ENCODE data around the gene TRIM52. TPM values are rescaled to one million over a fixed set of nuclear protein-coding genes. Genes with fewer than 3 reads are reported as not detected.
A peak's percentile ranks its signal among the peaks of the same experiment; 100 is the strongest.

TRIM52 gene
- total and polyA plus RNA-seq, 9 of the 15 experiments (the other 6 are each of a cell fraction or from before 2014, with no cell fraction given) = 3.3 to 21.9 (median 13.5) TPM

DNA sequence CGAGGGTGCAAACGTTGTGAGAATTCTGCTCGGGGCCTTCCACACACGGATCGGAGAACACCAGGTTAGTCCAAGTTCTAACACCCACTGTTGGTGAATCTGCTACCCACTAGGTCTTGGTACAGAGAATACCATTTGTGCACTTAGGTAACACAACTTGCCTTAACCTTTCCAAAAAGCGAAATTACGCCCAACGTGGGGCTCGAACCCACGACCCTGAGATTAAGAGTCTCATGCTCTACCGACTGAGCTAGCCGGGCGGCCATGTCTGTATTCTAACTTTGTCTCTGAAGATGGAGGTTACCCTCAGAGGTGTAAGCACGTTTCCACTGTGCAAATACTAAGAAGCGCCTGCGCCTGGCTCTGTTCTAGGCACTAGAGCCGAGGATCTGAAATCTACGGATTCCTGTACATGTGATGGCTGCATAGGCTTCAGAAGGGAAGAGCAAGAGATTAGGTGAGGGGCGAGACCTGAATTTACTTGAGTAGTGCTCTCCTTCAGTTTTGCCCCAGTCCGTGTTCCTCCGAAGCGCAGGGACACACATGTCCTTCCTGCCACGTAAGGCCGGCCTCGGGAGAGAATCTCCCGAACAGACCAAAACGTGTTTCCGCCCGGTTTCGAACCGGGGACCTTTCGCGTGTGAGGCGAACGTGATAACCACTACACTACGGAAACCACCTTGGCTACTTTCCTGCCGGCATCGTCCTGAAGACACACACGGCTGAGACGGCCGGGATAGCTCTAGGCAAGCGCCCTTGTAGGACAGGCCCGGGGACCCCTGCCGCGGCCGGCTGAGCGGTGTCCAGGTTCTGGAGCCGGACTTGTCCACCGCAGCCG is 38.9 kb downstream of the TRIM52 start (continued):
- TF ChIP-seq, protein P1, sequence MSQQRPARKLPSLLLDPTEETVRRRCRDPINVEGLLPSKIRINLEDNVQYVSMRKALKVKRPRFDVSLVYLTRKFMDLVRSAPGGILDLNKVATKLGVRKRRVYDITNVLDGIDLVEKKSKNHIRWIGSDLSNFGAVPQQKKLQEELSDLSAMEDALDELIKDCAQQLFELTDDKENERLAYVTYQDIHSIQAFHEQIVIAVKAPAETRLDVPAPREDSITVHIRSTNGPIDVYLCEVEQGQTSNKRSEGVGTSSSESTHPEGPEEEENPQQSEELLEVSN (IDR thresholded peaks at IDR 0.05; ENCODE audit: borderline replicate concordance in 1 of 2, extremely low read depth in 1 of 2, insufficient read depth in 1 of 2, insufficient read length in 1 of 2, low read depth in 1 of 2, low read length in 1 of 2, poor library complexity in 1 of 2, severe bottlenecking in 1 of 2) = peak in 1 of 2 experiments; percentile 36
- TF ChIP-seq HNRNPUL1 (IDR thresholded peaks at IDR 0.05; ENCODE audit: low read length) = 0 out of 2 replicates have a peak, but pooled peaks have one; percentile 67
- TF ChIP-seq HDAC1 (IDR thresholded peaks at IDR 0.05) = peak; percentile 58 to 85; a peak in 3 of 4 replicates
- TF ChIP-seq MAFG (tag; conservative IDR thresholded peaks at IDR 0.05) = no peak
- no peak for TF ChIP-seq MECOM (CRISPR knock-in tag; IDR thresholded peaks at IDR 0.05)
- TF ChIP-seq L3MBTL2 (IDR thresholded peaks at IDR 0.05) = peak; percentile 88; the same call in 1 of the 2 replicates
- TF ChIP-seq, protein P2, sequence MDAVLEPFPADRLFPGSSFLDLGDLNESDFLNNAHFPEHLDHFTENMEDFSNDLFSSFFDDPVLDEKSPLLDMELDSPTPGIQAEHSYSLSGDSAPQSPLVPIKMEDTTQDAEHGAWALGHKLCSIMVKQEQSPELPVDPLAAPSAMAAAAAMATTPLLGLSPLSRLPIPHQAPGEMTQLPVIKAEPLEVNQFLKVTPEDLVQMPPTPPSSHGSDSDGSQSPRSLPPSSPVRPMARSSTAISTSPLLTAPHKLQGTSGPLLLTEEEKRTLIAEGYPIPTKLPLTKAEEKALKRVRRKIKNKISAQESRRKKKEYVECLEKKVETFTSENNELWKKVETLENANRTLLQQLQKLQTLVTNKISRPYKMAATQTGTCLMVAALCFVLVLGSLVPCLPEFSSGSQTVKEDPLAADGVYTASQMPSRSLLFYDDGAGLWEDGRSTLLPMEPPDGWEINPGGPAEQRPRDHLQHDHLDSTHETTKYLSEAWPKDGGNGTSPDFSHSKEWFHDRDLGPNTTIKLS (IDR thresholded peaks at IDR 0.05; ENCODE audit: borderline replicate concordance, low read depth) = peak; percentile 99
- TF ChIP-seq BHLHE40 (IDR thresholded peaks at IDR 0.05; ENCODE audit: low read length) = peak; percentile 77
- peak; percentile 73 for TF ChIP-seq BCOR (IDR thresholded peaks at IDR 0.05)
- TF ChIP-seq PHF21A (IDR thresholded peaks at IDR 0.05; ENCODE audit: borderline replicate concordance, low read depth) = 0 out of 2 replicates have a peak, but pooled peaks have one; percentile 34
- 0 out of 2 replicates have a peak, but pooled peaks have one; percentile 46 for TF ChIP-seq SREBF1 (IDR thresholded peaks at IDR 0.05; ENCODE audit: borderline replicate concordance, low read depth, low read length)
- no peak for TF ChIP-seq ZNF134 (CRISPR knock-in tag; conservative IDR thresholded peaks at IDR 0.05)
- no peak for TF ChIP-seq ZNF77 (CRISPR knock-in tag; IDR thresholded peaks at IDR 0.05)
- TF ChIP-seq HDAC2 (IDR thresholded peaks at IDR 0.05) = peak; percentile 44; the same call in 1 of the 2 replicates
- peak; percentile 36; the same call in 1 of the 2 replicates for TF ChIP-seq NCOR1 (IDR thresholded peaks at IDR 0.05)
- TF ChIP-seq, protein P3, sequence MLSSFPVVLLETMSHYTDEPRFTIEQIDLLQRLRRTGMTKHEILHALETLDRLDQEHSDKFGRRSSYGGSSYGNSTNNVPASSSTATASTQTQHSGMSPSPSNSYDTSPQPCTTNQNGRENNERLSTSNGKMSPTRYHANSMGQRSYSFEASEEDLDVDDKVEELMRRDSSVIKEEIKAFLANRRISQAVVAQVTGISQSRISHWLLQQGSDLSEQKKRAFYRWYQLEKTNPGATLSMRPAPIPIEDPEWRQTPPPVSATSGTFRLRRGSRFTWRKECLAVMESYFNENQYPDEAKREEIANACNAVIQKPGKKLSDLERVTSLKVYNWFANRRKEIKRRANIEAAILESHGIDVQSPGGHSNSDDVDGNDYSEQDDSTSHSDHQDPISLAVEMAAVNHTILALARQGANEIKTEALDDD (IDR thresholded peaks at IDR 0.05) = peak; percentile 99
- TF ChIP-seq ZFP1 (CRISPR knock-in tag; IDR thresholded peaks at IDR 0.05) = no peak
- peak in 2 of 3 experiments; percentile 79 to 87 for TF ChIP-seq YY1 (IDR thresholded peaks at IDR 0.05; ENCODE audit: borderline replicate concordance in 1 of 3, control insufficient read depth in 1 of 3, extremely low read depth in 1 of 3, insufficient read depth in 3 of 3, insufficient read length in 1 of 3, insufficient replicate concordance in 2 of 3, low read depth in 1 of 3, low read length in 2 of 3)
- TF ChIP-seq, protein P4, sequence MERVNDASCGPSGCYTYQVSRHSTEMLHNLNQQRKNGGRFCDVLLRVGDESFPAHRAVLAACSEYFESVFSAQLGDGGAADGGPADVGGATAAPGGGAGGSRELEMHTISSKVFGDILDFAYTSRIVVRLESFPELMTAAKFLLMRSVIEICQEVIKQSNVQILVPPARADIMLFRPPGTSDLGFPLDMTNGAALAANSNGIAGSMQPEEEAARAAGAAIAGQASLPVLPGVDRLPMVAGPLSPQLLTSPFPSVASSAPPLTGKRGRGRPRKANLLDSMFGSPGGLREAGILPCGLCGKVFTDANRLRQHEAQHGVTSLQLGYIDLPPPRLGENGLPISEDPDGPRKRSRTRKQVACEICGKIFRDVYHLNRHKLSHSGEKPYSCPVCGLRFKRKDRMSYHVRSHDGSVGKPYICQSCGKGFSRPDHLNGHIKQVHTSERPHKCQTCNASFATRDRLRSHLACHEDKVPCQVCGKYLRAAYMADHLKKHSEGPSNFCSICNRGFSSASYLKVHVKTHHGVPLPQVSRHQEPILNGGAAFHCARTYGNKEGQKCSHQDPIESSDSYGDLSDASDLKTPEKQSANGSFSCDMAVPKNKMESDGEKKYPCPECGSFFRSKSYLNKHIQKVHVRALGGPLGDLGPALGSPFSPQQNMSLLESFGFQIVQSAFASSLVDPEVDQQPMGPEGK (CRISPR knock-in tag; IDR thresholded peaks at IDR 0.05; ENCODE audit: borderline replicate concordance) = no peak
- TF ChIP-seq ZBTB7A (IDR thresholded peaks at IDR 0.05; ENCODE audit: borderline replicate concordance, control insufficient read depth, low read depth, low read length) = peak; percentile 61; the same call in 1 of the 2 replicates
- 0 out of 2 replicates have a peak, but pooled peaks have one; percentile 13 for TF ChIP-seq ARID1B (IDR thresholded peaks at IDR 0.05)
